Gastrocnemius medialis (tissue), 4 donors: ENCODE data around the gene ID3.

Experiments
- CTCF ChIP-seq, 5 experiments: fragments of 450-650 bp in 3 of 5; fragments of 200-600 bp in 2 of 5; sonication (generic) in 2 of 5; IDR thresholded peaks in 4 of 5; conservative IDR thresholded peaks in 1 of 5; 1 replicate in 4 of 5; 2 replicates in 1 of 5; pipeline ENCODE4 v1.5.1; 2016 to 2019; ENCODE audit warnings: antibody characterized with exemption in 5 of 5, mild to moderate bottlenecking in 3 of 5, moderate library complexity in 3 of 5
- POLR2A ChIP-seq, 2 donors: fragments of 450-650 bp; IDR thresholded peaks; one replicate each; pipeline ENCODE4 v1.6.1; 2017; ENCODE audit warnings: antibody characterized with exemption in 2 of 2, mild to moderate bottlenecking in 2 of 2, moderate library complexity in 2 of 2

GRCh38 chr1:23575226-23575810 is 16.0 kb upstream of the ID3 start:
- TF ChIP-seq POLR2A (IDR thresholded peaks at IDR 0.05) (no peak), CTCF (IDR thresholded peaks at IDR 0.05 in 4 of 5, conservative IDR thresholded peaks at IDR 0.05 in 1 of 5) (no peak)
